ENCODE data around the gene TMEM135.
"Not testable (repeated sequence)": the region's sequence is repeated elsewhere in the genome, so short reads cannot be mapped to it uniquely, and the experiment has no call there.

The TMEM135 gene

GRCh38 chr11:87037450-87038234, at the start of gene TMEM135:
TSS of gene TMEM135 (plus strand) at chr11:87037934. CDS start at chr11:87038046, 112 bp downstream.
- peak; percentile 88 to 98 for DNase-seq

- DNase-seq = no peak
These were observed 49.3 kb upstream of the TMEM135 start for GRCh38 chr11:86988351-86988881.

- no peak for DNase-seq
These were observed 47.7 kb upstream of the TMEM135 start for GRCh38 chr11:86990031-86990430.

GRCh38 chr11:86990515-86990914, 47.2 kb upstream of the TMEM135 start:
- peak; percentile 17 to 79 for DNase-seq

GRCh38 chr11:86991341-86991740, 46.4 kb upstream of the TMEM135 start:
- no peak for DNase-seq

DNA sequence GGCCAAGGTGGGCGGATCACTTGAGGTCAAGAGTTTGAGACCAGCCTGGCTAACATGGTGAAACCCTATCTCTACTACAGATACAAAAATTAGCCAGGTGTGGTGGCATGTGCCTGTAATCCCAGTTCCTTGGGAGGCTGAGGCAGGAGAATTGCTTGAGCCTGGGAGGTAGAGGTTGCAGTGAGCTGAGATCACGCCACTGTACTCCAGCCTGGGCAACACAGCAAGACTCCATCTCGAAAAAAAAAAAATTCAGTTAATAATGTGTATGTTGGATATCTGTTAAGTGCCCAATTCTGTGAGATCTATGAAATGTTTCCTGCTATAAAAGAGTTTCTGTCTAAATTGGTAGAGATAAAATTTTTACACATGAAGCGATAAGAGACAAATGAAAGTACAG, 45.4 kb upstream of the TMEM135 start:
- DNase-seq = not testable (repeated sequence)

DNA sequence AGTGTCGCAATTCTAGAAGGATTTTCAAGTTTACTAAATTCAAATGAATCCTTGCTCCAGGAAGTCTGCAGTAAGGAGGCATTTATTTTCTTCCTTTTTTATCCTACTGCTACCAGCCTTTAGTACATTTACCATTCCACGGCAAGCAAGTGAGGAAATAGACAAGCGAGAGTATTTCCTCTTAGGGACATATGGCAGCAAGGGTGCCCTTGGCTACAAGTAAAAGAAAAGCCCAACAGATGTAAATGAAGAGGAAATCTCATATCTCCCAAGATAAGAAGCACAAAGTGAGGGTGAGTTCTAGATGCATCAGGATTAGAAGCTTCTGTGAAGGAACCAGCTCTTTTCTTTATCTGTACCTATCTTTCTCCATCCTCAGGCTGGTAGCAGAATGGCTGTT, 44.7 kb upstream of the TMEM135 start:
- DNase-seq = no peak

DNA sequence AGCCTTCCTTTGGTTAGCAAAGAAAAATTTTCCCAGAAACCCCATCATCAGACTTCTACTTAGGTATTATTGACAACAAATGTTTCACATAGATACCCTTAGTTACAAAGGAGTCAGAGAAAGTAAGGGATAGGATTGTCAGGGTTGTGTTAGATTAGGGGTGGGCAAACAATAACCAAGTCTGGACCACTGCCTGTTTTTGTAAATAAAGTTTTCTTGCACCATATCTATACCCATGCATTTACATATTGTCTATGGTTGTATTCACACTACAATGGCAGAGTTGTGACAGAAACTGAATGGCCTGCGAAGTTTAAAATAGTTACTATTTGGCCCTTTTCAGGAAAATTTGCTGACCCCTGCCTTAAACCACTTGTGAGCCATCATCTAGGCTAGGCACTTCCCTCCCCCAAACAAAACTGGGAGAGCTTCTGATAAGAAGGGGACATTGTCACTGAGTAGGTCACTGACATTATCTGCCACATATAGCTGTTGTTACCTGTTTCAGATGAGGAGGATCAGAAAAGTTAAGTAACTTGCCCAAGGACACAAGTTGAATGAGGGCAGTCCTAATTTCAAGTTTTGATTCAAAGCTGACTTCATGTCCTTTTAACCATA, 40.7 kb upstream of the TMEM135 start:
- DNase-seq = no peak

- DNase-seq = no peak
These were observed 38.3 kb upstream of the TMEM135 start for GRCh38 chr11:86999388-86999787.

DNA sequence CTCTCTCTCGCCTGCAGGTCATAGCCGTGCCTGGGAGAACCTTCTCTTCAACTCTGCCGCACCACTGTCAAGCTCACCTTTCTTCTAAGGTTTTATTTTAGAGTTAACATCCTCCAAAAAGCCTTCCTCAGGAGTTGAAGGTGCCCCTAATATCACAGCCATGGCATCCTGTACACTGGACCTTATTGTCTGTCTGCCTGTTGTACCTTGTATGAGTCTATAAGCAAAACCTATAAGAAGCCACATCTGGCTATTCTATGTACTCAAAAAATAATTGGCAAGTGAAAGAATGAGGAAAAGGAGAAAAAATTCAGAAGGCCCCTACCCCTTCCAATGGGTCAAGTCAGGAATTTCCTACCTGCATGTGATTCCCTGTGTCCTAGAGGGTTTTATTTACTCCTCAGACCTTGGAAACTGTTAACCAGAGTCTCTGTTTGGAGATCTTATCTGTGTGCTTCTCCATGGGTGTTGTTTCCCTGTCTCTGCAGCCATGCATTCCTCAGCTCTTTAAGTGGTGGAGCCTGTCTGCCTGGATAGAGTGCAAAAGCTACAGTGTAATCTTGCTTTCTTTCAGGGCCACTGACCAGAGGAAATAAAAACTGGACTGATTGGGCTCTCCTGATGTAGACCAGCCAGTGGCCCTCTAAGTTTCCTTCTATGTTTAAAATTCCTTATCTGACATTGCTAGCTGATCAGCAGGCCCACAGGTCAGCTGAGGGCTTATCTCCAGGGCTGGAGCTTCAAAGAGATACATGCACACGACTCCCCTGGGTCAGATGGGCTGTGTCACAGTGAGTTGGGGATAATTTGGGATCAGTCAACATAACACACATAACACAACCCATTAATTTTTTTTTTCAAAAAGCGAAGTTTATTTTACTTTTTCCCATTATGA, 37.6 kb upstream of the TMEM135 start:
- DNase-seq = peak in 1 of 2 experiments; percentile 39

GRCh38 chr11:87002918-87003317, 34.8 kb upstream of the TMEM135 start:
- no peak for DNase-seq

DNA sequence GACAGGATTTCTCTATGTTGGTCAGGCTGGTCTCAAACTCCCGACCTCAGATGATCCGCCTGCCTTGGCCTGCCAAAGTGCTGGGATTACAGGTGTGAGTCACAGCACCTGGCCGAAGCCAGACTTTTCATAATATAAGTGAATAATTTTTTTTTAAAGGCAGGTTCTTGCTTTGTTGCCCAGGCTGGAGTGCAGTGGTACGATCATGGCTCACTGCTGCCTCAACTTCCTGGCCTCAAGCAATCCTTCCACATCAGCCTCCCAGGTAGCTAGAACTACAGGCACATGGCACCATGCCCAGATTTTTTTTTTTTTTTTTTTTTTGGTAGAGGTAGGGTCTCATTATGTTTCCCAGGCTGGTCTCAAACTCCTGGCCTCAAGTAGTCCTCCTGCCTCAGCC, 33.5 kb upstream of the TMEM135 start:
- DNase-seq = not testable (repeated sequence)

GRCh38 chr11:87005569-87005921, 32.2 kb upstream of the TMEM135 start:
- DNase-seq = no peak

DNA sequence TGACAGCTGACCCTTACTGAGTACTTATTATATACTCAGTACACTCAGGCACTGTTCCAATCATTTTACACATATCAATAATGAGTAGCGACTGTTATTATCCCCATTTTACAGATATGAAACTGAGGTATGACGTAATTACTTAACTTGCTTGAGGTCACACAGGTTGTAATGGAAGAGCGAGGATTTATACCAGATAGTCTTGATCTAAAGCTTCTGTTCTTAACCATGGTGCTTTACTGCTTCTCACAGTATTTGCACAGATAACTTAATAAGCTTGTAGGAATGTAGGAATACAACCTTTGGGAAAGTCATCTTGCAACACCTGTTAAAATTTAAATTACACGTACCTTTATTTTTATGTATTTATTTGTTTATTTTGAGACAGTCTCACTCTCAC, 31.7 kb upstream of the TMEM135 start:
- DNase-seq = no peak

DNA sequence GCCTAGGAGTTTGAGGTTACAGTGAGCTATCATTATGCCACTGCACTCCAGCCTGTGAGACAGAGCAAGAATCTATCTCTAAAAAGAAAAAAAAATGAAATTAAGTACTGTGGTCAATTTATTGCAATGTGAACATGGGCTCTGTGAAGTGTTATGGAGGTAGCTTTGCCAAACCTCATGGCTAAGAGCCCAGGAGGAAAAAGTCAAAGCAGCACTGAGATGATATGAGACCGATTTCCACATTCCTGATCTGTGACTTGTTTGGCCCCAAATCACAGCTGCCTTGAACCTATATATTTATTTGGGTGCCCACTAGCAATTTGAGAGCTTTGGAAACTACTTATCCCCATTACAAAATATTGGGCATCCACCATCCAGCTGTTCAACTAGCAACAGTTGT, 29.8 kb upstream of the TMEM135 start:
- DNase-seq = no peak

- DNase-seq = no peak
These were observed 25.6 kb upstream of the TMEM135 start for GRCh38 chr11:87012089-87012488.

GRCh38 chr11:87012673-87013072, 25.1 kb upstream of the TMEM135 start:
- DNase-seq = no peak

GRCh38 chr11:87013912-87014825, 23.6 kb upstream of the TMEM135 start:
- no peak for DNase-seq

- DNase-seq = no peak
These were observed 22.1 kb upstream of the TMEM135 start for GRCh38 chr11:87015645-87016044.

DNA sequence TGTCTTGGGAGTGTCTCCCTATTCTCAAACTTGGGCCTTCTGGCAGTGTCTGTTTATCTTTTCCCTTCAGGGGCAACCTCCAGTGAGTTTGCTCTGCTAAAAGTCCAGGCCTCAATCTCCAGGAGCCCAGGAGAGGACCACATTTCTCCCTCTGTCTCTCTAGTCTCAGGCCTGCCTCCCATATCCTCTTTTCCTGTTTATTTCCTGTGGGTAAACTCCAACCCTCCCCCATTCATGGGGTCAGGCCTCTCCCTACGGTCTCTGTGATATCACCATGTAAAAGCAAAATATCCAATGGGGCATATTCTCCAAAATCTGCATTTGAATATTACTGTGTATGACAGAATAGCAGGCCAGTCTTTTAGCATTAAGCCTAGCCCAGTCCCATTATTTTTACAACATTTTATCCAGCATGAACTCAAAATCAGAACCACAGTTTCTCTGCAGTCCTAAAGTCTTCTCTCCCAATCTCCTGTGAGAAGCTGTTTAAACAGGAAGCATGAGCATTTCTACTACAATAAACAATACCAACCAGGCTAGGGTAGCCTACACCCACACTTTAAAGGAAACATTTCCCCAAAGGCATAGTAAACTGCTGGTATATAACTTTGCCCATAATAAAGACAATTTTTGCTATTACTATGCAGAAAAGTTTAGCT, 18.0 kb upstream of the TMEM135 start:
- no peak for DNase-seq

DNA sequence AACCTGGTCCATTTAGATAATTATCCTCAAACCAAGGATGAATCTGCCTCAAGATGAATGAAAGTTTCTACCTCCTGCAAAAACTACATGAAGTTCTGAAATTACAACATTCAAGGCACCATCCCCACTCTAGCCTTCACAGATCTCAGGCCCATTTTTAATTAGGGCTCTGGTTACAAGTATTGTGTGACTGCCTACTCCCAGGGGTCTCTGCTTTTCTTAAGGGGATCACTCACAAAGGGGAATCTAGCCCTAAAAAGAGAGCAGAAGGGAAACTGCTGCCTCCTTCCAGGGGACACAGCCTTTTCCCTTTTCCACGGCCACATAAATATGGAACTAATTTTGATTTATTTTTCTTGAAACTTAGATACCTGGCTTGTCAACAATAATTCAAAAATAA, 17.4 kb upstream of the TMEM135 start:
- DNase-seq = no peak
